ENCODE measurements around the gene EPS8L3. TPM values are rescaled to one million over a fixed set of nuclear protein-coding genes. Genes with fewer than 3 reads are reported as not detected.

The EPS8L3 gene
- polyA plus RNA-seq, 1 donor from 2014 or later = not detected

DNA sequence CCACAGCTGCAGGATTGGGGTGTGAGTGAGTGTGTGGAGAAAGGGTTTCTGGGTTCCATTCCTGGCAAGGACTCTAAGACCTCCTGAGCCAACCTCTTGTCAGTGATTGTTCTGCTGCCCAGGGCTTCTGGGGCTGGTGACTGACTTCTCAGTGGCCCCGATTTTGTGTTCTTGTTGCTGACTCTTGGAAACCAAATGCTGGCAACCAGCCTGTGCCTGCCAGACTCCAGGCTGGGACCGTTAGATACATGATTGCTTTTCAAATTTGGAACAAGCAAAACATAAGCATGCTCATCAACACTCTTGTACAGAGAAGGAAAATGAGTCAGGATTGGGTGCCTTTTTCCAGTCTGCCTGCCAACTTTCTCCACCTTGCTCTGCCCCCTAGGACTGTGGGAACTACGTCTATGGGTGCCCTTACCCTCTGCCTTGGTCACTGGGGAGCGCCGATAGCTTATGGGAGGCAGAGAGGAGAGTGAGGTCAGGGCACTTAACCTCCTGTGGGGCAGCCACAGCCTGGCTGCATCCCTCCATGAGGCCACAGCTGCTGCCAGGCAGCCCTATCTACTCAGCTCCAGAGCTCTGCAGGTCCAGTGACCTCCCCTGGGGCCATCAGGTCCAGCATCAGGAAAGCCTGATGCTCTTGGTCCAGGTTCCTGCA, 39.3 kb upstream of the EPS8L3 start:
- Histone ChIP-seq H3K9ac (ENCODE audit: low read length) (no peak overlapping the region), H2AFZ (ENCODE audit: low read depth, low read length) (no peak overlapping the region), H3K36me3 (ENCODE audit: insufficient read depth, low read length) (no peaks in the 10 kb centered on the region), H3K4me2 (ENCODE audit: low read length) (no peak overlapping the region), H3F3A (ENCODE audit: insufficient read depth, low read length, poor library complexity, severe bottlenecking) (no peaks in the 10 kb centered on the region), H3K9me2 (ENCODE audit: insufficient read depth, low read length) (no peaks in the 10 kb centered on the region), H3K9me3 (ENCODE audit: low read length) (no peaks in the 10 kb centered on the region), H3K79me2 (replicated peaks; ENCODE audit: insufficient read depth, low read length) (no peaks in the 10 kb centered on the region), H3K27ac (ENCODE audit: low read length) (no peak overlapping the region), H4K20me1 (ENCODE audit: insufficient read depth) (no peaks in the 10 kb centered on the region), H3K27me3 (ENCODE audit: insufficient read depth, low read depth, low read length) (no peaks in the 10 kb centered on the region), H3K4me3 (ENCODE audit: low read length) (no peak overlapping the region)
- TF ChIP-seq POLR2AphosphoS5 (IDR thresholded peaks at IDR 0.05) = no peak
- no peak for TF ChIP-seq SMC3 (conservative IDR thresholded peaks at IDR 0.05; ENCODE audit: poor library complexity)
- no peak for TF ChIP-seq EZH2 (IDR thresholded peaks at IDR 0.05; ENCODE audit: borderline replicate concordance, insufficient read depth, low read length, poor library complexity, severe bottlenecking)
- TF ChIP-seq RAD21 (conservative IDR thresholded peaks at IDR 0.05) = no peak
- no peak for TF ChIP-seq TAF1 (IDR thresholded peaks at IDR 0.05; ENCODE audit: low read depth)
- TF ChIP-seq, protein P1, sequence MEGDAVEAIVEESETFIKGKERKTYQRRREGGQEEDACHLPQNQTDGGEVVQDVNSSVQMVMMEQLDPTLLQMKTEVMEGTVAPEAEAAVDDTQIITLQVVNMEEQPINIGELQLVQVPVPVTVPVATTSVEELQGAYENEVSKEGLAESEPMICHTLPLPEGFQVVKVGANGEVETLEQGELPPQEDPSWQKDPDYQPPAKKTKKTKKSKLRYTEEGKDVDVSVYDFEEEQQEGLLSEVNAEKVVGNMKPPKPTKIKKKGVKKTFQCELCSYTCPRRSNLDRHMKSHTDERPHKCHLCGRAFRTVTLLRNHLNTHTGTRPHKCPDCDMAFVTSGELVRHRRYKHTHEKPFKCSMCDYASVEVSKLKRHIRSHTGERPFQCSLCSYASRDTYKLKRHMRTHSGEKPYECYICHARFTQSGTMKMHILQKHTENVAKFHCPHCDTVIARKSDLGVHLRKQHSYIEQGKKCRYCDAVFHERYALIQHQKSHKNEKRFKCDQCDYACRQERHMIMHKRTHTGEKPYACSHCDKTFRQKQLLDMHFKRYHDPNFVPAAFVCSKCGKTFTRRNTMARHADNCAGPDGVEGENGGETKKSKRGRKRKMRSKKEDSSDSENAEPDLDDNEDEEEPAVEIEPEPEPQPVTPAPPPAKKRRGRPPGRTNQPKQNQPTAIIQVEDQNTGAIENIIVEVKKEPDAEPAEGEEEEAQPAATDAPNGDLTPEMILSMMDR (IDR thresholded peaks at IDR 0.05; ENCODE audit: poor library complexity, severe bottlenecking) = no peak
- TF ChIP-seq EP300 (conservative IDR thresholded peaks at IDR 0.05; ENCODE audit: poor library complexity, severe bottlenecking) = no peak
- no peak for TF ChIP-seq MXI1 (conservative IDR thresholded peaks at IDR 0.05; ENCODE audit: poor library complexity, severe bottlenecking)
- TF ChIP-seq, protein P2, sequence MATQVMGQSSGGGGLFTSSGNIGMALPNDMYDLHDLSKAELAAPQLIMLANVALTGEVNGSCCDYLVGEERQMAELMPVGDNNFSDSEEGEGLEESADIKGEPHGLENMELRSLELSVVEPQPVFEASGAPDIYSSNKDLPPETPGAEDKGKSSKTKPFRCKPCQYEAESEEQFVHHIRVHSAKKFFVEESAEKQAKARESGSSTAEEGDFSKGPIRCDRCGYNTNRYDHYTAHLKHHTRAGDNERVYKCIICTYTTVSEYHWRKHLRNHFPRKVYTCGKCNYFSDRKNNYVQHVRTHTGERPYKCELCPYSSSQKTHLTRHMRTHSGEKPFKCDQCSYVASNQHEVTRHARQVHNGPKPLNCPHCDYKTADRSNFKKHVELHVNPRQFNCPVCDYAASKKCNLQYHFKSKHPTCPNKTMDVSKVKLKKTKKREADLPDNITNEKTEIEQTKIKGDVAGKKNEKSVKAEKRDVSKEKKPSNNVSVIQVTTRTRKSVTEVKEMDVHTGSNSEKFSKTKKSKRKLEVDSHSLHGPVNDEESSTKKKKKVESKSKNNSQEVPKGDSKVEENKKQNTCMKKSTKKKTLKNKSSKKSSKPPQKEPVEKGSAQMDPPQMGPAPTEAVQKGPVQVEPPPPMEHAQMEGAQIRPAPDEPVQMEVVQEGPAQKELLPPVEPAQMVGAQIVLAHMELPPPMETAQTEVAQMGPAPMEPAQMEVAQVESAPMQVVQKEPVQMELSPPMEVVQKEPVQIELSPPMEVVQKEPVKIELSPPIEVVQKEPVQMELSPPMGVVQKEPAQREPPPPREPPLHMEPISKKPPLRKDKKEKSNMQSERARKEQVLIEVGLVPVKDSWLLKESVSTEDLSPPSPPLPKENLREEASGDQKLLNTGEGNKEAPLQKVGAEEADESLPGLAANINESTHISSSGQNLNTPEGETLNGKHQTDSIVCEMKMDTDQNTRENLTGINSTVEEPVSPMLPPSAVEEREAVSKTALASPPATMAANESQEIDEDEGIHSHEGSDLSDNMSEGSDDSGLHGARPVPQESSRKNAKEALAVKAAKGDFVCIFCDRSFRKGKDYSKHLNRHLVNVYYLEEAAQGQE (IDR thresholded peaks at IDR 0.05; ENCODE audit: borderline replicate concordance) = no peak

DNA sequence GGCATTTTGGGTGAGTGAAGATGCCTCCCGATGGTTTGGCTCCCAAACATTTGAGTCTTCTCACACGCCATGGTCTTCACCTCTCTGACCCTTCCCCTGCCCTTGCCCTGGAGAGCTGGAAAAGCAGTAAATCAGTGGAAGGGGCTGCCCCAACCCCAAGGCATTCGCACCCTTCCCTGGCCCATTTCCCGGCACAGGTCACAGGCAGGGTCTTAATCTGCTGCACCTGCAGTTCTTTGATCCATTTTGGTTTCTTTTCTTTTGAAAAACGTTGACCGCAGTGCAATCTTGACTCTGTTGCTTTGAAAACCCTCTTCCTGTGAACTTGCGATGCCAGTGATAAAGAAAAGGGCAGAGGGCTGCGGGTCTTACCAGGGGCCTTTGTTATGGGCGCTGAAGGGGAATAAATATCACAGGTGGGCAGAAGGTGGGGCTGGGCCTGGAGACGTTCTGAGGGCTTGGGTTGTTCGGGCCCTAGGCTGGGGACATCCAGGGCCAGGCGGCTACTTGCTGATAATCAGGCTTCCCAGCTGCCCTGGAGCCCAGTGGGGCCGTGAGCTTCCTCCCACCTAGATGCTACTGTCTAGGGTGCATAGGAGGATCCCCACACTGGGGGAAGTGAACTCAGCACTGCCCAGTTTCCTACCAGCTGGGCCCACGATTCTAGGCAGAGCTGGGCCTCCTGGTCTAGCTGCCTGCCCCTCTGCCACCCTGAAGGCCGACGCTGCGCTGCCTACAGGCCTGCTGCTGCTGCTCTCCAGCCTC, 38.6 kb upstream of the EPS8L3 start:
- Histone ChIP-seq H3K27ac (ENCODE audit: low read length) (no peak overlapping the region), H3K4me2 (ENCODE audit: low read length) (no peak overlapping the region), H3K4me3 (ENCODE audit: low read length) (no peak overlapping the region), H2AFZ (ENCODE audit: low read depth, low read length) (no peak overlapping the region), H3K9me3 (ENCODE audit: low read length) (no peaks in the 10 kb centered on the region), H3K9ac (ENCODE audit: low read length) (no peak overlapping the region), H3K36me3 (ENCODE audit: insufficient read depth, low read length) (no peaks in the 10 kb centered on the region), H4K20me1 (ENCODE audit: insufficient read depth) (no peaks in the 10 kb centered on the region), H3F3A (ENCODE audit: insufficient read depth, low read length, poor library complexity, severe bottlenecking) (no peaks in the 10 kb centered on the region), H3K79me2 (replicated peaks; ENCODE audit: insufficient read depth, low read length) (no peaks in the 10 kb centered on the region), H3K9me2 (ENCODE audit: insufficient read depth, low read length) (no peaks in the 10 kb centered on the region), H3K27me3 (ENCODE audit: insufficient read depth, low read depth, low read length) (no peaks in the 10 kb centered on the region)
- TF ChIP-seq MXI1 (conservative IDR thresholded peaks at IDR 0.05; ENCODE audit: poor library complexity, severe bottlenecking) (no peak), POLR2AphosphoS5 (IDR thresholded peaks at IDR 0.05) (no peak), TAF1 (IDR thresholded peaks at IDR 0.05; ENCODE audit: low read depth) (no peak), EP300 (conservative IDR thresholded peaks at IDR 0.05; ENCODE audit: poor library complexity, severe bottlenecking) (no peak)
- TF ChIP-seq, protein P2 (IDR thresholded peaks at IDR 0.05; ENCODE audit: borderline replicate concordance) = no peak
- TF ChIP-seq, protein P1 (IDR thresholded peaks at IDR 0.05; ENCODE audit: poor library complexity, severe bottlenecking) = no peak

Measured in neural cell (in vitro differentiated cells).